Hematopoietic multipotent progenitor cell treated with erythropoietin and hydrocortisone succinate and interleukin-3 and kit ligand, for 17 days (in vitro differentiated cells): Measurements from ENCODE around the gene SMCHD1.

Experiments
- DNase-seq: peaks from one replicate; pipeline ENCODE4 v3.0.0-alpha.2; 2015; ENCODE audit warnings: low spot score

Gene SMCHD1

DNA sequence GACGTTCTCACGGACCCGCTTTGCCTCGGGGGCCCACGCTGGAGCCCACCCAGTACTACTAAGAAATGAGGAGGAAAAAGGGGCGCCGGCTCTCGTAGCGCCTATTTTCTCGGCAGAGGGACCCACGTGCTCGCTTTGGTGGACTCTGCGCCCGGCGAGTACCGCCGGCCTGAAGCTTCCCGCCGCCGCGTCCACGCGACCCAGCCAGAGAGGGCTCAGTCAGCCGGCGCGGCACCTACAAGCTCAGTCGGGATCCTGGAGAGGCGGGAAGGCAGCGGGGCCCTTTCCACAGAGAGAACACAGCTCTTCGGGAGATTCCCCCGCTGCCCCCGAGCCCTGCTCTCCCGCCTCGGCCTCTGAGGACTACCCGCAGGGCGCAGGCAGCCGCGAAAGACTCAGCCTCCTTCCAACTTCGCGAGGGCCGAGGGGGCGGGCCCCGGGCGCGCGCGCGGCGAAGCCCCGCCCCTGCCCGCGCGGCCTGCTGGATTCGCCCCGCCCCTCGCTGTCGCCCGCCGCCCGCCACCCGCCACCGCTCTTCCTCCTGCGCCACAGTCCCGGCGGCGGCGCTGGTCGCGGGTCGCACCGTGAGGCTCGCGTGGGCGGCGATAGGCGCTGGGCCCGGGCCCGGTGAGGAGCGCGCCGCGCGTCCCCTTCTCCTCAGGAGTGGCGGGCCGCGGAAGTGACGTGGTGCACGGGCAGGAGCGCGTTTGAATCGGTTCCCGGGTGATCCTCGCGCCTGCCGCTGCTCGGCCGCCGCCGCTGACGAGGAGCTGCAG lies at the start of gene SMCHD1:
TSS of gene SMCHD1 (plus strand) at position 549 of the 776 bp plus-strand sequence. CDS start 350 bp downstream, outside the sequence.
- DNase-seq: peak; percentile 86

DNA sequence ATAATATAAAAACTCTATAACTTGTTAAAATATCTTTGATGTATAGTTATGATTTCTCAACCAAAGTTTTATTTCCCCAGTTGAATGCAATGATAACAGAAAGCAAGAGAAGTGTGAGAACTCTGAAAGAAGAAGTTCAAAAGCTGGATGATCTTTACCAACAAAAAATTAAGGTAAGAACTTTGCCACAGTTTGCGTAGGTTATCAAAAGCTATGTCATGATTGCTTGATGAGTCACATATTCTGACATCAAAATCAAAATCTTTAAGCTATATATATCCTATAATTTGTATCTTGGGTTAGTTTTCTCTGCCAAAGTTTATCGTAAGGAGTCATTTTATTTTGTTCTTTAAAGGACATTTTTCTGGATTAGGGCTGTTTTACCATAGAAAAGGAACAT lies 49.2 kb upstream of the SMCHD1 start:
- no peak for DNase-seq

DNA sequence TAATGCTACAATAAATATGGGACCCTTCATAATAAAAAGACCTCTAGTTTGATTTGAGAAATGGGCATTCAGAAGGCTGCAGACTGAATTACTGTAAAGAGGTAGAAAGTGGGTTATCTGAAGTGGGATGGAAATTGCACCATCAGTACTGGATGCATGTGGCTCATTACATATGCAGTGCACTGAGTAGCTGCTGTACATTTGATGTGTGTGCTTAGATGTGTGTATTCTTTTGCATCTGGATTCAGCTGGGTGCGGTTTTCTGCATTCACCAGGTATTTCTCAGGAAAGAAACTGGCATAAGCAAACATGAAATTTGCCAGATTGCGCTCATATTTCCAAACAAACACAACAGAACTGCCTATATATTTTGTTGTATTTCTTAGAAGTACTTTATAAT lies 45.9 kb upstream of the SMCHD1 start:
- no peak for DNase-seq

DNA sequence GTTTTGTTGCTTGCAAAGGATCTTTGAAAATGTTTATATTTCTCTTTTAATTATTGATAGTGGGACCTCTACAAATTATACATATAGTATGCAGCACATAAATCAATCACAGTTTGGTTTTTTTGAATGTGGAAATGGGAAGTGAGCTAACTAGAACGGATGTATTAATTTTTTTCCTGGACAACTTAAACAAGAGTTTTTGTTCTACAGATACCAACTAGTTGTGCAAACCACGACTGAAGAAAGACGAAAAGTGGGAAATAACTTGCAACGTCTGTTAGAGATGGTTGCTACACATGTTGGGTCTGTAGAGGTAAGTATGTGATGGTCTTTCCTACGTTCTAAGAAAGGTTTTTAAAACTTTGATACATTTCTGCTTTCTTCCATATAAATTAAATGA lies 45.0 kb upstream of the SMCHD1 start:
- no peak for DNase-seq

DNA sequence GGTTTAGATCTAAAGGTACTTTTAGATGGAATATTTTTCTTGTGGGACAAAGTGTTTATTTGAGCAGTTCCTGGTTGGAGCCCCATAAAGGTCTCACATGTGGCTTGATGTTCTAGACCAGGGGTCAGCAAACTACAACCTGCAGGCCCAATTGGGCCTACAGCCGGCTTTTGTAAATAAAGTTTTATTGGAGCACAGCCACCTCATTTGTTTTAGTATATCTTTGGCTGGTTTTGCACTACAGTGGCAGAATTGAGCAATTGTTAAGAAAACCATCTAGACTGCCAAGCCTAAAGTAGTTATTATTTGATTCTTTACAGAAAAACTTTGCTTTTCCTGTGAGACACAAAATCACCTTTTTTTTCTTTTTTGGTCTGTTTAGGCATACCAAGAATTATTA lies 42.5 kb upstream of the SMCHD1 start:
- DNase-seq: no peak

DNA sequence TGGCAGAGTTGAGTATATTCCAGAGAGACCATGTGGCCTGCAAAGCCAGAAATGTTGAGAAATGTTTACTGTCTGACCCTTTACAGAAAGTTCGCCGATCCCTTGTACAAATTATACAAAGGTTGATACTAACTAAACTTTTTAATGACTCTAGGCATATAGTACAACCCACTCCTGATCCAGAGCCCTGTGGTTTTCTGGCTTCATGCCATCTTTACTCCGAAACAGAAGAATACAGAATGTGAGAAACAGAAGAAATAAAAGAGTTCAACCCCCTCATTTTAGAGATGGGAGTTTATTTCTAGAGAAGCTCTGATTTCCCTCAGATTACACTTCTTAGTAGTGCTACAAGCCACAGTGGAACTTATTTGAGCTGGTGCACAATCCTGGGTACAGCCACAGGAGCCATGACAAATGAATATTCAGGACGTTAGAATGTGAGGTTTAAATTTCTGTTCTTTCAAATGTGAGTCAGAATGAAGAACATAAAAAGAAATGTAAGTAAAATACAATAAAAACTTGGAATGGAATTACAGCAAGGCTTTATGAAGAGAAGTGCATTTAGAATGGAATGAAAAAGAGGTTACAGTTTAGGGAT lies 38.0 kb upstream of the SMCHD1 start:
- no peak for DNase-seq

DNA sequence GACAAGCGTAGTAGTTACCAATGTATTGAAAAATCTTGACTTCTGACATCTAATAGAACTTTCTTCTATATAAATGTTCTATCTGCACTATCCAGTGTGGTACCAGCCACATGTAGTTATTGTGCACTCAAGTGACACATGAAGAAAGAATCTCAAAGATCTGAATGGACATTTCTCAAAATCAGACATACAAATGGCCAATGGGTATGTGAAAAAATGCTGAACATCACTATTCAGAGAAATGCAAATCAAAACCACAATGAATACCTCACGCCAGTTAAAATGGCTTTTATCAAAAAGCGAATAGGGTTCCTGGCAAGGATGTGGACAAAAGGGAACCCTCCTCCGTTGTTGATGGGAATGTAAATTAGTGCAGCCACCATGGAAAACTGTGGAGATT lies 37.5 kb upstream of the SMCHD1 start:
- no peak for DNase-seq

DNA sequence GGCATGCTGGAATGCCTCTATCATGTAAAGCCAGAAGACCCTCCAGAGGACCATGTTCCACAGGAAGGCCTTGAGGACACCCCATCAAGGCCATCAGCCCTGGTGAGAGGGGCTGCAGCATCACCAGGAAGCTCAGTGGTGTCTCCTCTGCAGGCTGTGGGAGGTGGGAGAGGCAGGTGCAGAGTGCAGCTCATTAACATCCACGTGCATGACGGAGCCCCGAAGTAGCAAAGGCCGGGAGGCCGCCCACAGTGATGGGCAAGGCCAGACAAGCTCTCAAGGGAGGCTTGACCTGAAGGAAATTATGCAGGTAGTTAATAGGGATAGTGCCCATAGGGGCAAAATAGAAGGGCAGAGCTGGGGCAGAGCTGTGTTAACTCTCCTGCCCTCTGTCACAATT lies 30.3 kb upstream of the SMCHD1 start:
- no peak for DNase-seq

DNA sequence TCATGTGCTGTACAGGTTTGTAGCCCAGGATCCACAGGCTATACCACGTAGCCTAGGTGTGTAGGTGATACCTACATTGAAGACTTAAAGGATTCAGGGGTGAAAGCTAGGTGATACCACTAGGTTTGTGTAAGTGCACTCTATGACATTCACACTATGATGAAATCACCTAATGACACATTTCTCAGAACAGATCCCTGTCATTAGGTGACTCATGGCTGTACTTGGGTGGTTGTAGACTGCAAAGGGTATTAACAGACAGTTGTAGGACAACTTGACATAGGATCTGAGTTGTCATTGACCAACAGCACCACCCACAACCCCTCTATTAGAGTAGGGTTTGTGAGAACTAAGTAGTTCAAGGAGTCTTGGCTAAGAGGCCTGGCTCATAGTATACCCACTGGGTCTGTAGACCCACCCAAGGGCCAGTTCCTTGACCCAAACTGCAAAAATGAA lies 27.7 kb upstream of the SMCHD1 start:
- DNase-seq: no peak

DNA sequence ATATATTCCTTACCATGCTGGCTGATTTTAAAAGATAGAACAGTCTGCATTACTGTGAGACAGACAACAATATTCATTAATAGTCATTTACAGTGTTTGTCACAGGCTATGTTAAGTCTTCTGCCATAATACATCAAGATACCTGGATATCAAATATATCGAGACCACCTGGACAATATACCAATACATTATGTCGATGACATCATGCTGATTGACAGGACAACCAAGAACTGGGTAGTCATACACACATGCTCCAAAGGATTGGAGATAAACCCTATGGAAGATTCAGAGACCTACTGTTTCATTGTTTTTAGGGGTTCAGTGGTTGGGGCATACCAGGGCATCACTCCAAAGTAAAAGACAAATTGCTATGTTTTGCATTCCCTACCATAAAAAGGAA lies 26.5 kb upstream of the SMCHD1 start:
- no peak for DNase-seq

DNA sequence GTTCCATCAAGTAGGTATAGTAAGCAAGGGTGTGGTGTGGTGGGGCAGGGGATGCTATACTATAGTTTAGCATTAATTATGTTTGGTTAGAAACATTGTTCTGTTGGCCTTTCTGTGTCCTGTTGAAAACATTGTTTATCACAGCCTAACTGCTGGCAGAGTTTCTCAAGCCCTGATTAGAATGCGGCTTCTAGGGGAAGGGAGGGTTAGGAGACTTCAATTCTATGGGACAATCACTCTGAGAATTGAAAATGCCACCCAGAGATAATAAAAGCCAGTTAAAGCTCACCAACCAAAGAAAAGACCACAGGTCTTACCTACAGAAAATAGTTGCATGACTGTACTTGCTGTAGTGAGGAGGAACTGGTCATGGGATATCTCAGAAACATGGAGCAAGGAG lies 19.9 kb upstream of the SMCHD1 start:
- no peak for DNase-seq

DNA sequence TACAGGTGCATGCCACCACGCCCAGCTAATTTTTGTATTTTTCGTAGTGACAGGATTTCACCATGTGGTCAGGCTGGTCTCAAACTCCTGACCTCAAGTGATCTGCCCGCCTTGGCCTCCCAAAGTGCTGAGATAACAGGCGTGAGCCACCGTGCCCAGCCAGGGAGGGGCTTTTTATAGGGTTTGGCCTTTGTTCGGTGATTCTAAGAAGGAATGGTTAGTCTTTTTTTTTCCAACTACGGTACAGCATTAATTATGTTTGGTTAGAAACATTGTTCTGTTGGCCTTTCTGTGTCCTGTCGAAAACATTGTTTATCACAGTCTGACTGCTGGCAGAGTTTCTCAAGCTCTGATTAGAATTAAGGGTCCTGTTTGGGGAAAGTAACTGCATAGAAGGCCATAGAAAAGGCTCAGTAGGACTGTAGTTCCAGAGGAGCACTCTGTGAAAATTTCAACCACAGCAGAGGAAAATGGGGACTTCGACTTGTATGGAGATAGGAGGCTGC lies 19.3 kb upstream of the SMCHD1 start:
- DNase-seq: no peak

DNA sequence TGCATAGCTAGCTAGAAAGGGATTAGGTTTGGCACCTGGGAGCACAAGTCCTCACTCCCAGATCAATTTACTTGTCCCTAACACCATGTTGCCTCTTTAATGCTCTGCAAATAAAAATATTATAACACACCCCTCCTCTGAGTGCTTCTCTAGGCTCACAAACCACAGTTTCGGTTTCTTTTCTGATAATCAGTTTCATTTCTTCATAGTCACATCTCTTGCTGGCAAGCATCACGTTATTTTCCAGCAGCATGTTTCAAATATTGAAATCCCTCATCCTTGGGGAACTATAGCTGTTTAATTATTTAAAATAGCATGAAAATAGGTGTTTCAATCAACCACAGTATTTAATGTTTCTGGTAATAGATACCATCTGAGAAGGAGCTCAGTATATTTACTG lies 13.9 kb upstream of the SMCHD1 start:
- no peak for DNase-seq

DNA sequence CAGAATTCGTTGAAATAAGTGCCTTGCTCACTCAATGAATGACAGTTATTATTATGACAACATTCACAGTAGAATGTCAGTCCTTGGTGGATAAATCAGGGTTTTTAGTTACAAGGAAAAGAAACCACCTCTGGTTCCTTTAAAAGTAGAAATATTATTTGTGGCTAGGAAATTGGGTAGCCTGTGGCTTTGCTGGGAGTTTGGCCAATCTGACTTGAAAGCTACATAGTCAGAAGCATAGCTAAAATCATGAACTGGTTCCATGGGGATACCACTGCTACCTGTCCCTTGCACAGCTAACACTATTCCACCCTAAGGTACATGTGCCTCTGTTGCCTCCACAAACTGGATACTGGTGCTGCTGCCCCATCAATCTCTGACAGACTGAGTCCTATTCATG lies 12.8 kb upstream of the SMCHD1 start:
- DNase-seq: no peak

DNA sequence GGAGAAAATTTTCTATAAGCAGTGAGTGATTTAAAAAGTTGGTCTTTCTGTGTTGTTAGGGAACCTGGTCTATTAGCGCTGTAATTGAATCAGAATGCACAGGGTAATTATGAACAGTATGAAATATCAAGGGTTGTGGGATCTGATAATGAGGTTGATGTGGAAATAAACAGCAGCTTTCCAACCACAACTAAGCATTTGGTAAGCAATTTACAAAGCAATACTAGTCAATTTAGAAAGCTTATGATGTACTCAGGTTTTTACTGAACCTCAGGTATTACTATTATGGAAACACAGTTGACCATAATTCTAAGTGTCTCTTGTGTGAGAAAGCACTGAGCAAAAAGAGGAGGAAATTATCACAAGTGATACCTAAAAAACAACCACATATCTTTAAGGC lies 11.0 kb upstream of the SMCHD1 start:
- DNase-seq: no peak

DNA sequence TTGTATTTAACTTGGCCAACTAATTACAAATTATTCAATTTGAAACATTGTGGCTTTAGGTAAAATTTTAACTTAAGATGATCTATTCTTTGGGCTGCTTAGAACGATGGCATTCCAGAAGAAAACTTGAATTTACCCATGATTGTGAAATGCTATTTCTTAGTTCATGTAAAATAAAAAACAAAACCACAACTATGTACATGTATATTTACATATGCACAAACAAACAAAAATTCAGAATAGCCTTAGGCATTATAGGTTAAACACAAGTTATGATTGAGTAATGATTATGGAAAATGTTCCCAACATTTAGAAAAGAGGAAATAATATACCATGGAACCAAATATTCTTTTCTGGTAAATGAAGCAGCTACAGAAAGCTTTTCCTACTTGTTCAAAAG lies 3.5 kb upstream of the SMCHD1 start:
- DNase-seq: no peak

DNA sequence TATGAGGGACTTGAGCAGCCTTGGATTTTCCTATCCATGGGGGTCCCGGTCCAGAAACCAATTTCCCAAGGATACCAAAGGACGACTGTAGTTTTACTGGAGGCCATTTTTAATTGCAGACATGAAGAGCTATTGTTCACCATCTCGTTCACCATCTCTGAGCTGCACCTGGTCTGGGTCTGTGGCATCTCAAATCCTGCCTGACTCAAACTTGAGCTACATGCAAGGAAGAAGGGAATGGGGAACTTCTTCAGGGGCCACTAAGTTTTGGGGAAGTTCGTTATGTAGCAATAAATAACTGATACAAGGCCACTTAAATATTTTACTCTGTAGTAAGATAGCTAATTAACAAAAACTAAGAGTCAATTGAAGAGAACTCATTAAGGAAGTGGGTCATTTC lies 2.1 kb upstream of the SMCHD1 start:
- DNase-seq: no peak

DNA sequence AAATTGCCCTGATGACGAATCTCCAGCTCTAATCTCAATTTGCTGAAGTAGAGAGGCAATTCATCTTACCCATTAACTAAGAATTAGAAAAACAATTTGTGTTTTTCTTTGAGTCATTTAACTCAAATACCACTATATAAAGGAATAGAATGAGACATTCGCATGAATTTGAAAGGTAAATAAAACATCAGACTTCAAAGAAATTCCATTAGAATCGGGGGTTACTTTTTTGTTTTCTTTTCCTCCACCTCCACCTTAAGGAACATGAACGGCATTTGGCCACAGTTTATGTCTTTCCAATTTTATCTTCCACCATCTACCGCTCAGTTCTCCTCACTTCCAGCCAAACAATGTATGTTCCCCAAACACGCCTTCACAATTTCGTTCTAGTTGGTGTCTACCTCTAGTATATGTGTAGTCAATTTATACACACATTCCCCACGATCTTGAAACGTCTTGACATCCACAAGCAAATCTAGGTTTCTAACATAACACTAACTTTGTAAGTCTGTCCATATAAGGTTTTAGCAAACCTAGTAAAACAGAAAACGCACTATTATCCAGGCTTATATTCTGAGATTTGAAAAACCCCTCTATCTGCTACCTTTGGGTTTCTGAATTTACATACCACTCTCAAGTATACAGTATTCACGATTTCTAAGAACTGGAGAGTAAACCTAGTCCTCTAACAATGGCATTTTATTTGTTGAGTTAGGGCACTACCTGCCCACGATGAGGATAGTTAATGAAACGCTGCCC lies 1.2 kb upstream of the SMCHD1 start:
- DNase-seq: no peak

DNA sequence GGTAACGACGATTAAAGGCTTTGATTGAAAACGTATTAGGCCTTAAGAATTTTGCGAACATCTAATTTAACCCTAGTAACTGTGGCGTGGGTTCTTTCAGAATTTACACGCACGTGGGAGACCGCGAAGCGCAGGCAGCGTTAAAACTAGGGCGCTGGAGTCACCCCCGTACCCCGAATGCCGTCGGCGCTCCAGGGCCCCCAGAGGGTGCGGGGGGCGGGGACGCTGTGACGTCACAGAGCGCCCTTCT lies 673 bp upstream of the SMCHD1 start:
- no peak for DNase-seq

DNA sequence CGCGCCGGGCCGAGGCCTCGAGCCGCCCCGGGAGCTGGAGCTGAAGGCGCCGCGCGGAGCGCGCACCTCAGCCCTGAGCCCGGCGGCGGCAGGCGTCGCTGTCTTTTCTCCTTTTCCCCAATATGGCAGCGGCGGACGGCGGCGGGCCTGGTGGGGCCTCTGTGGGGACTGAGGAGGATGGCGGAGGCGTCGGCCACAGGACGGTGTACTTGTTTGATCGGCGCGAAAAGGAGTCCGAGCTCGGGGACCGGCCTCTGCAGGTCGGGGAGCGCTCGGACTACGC lies 369 bp downstream of the SMCHD1 start:
- DNase-seq: no peak

DNA sequence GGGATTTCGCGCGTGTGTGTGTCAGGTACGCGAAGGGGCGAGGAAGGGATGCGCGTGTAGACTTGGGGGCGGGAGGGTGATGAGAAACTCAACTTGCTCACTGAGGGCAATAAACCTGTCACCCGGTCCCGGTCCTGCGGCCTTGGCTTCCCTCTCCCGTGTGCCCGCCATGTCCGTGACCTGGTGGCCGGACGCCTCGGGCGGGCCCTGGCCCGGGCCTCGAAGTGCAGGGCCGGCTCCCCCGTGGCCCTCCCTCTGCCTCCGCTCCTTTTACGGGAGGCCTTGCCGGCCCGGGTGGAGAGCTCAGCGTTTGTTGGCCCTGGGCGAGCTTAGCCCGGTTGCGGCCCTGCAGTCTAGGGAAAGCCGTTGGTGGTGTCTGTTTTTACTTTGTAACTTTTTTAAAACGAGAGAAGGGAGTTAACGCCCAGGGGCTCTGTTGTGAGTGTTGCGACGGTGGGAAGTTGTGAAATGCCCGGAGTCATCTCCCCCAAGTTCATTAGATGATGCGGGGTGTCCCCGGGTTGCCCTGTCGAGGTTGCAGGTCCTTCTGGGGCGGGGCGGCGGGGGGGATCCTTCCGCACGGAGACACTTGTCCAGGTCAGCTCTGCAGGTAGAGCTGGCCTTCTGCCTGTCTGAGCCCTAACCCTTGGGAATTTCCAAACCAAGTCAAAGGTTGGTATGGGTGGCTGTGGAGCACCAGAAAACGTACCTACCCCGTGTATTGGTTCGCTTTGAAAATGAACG lies 883 bp downstream of the SMCHD1 start:
- no peak for DNase-seq

DNA sequence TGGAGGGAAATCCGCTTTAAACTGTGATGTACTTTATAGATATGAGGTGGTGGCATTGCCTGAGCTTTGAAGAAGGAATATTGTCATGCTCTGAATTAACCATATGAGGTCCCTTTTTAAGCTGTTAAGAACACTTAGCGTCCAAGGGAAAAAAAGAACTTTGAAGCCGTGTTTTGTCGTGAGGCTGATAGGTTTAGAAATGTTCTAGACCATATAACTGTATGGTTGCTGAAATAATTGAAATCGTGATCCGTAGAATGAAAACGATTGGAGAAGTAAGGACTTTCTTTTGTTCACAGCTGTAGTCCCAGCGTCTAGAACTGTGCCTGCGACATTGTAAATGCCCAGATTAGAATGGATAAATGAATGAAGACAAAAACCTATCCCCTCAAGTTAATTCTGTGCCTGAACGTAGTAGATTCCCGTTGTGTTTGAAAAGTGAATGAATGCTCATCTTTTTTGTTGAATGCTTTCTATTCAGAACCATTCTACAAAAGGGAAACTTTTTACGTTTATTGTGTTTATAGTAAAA lies 1.5 kb downstream of the SMCHD1 start:
- DNase-seq: peak; percentile 36
